Sigmoid colon (tissue), 4 donors: Measurements from ENCODE around the gene MRPS24.

Experiments
- CTCF ChIP-seq, 4 experiments: fragments of 450-650 bp in 3 of 4; fragments of 200-600 bp in 1 of 4; IDR thresholded peaks; one replicate each; pipeline ENCODE4 v1.5.1; 2016 to 2019; ENCODE audit warnings: antibody characterized with exemption in 4 of 4, mild to moderate bottlenecking in 3 of 4, moderate library complexity in 2 of 4
- EP300 ChIP-seq, 4 donors: sonication (generic); formaldehyde crosslinking; IDR thresholded peaks; one replicate each; pipeline ENCODE4 v1.6.1; 2017; ENCODE audit warnings: antibody characterized with exemption in 4 of 4
- POLR2AphosphoS5 ChIP-seq, 4 donors: sonication (generic); formaldehyde crosslinking; IDR thresholded peaks; one replicate each; pipeline ENCODE4 v1.6.1; 2017; ENCODE audit warnings: antibody characterized with exemption in 4 of 4

GRCh38 chr7:43869867-43870240 is 537 bp upstream of the MRPS24 start:
- peak in 1 of 4 donors; percentile 22 for TF ChIP-seq EP300 (IDR thresholded peaks at IDR 0.05)
- TF ChIP-seq CTCF (IDR thresholded peaks at IDR 0.05) = no peak
- peak in 1 of 4 donors; percentile 28 for TF ChIP-seq POLR2AphosphoS5 (IDR thresholded peaks at IDR 0.05)
